ENCODE data around the gene VAX1.

DNA sequence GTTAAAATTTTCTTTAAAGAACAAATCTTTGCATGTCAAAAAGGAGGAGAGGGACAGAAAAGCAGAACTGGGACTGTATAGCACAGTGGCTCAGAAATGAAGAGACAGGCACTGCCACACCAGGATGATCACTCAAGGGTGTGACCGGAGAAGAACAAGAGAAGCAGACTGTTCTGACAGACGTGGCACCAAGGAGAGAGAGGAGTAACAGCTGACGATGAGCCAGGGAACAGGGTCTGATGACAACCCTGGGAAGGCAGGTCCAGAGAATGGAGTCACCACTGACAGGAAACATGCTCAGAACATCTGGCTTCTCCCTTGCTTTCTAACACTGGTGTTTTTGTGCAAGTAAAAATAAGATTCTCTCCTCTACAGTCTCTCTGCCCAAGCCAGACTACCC lies 14.6 kb upstream of the VAX1 start:
- no peak for TF ChIP-seq POLR2A (IDR thresholded peaks at IDR 0.05; ENCODE audit: low read length)
- TF ChIP-seq GATA1 (IDR thresholded peaks at IDR 0.05; ENCODE audit: low read depth, low read length): no peak
